WTC11 (cell line): ENCODE measurements around the gene C19orf53. TPM values are rescaled to one million over a fixed set of nuclear protein-coding genes. Genes with fewer than 3 reads are reported as not detected.
A peak's percentile ranks its signal among the peaks of the same experiment; 100 is the strongest.
"Not testable (repeated sequence)": the region's sequence is repeated elsewhere in the genome, so short reads cannot be mapped to it uniquely, and the experiment has no call there.

Source experiments
- ATAC-seq: fragments of 200-7000 bp; cut with Tn5 transposase; 2 replicates; pipeline ENCODE4 v1.10.0; 2021; ENCODE audit warnings: mild to moderate bottlenecking, moderate library complexity
- CTCF ChIA-PET: fragments of 300-600 bp; sonication (Branson Sonifier 250); formaldehyde crosslinking; loops from one replicate; lab custom pipeline; 2021; ENCODE audit warnings: antibody characterized with exemption; lab: Charles Lee
- POLR2A ChIA-PET: fragments of 350-600 bp; sonication (Branson Sonifier 250); formaldehyde crosslinking; loops from one replicate; lab custom pipeline; 2021; ENCODE audit warnings: antibody characterized with exemption; lab: Charles Lee
- DNase-seq: peaks from one replicate; pipeline ENCODE4 v3.0.0; 2021; ENCODE audit warnings: low spot score
- H3K27ac Mint-ChIP-seq: 2 replicates; pipeline ENCODE4 v1.8.0; 2021; ENCODE audit warnings: mixed read lengths
- H3K27me3 Mint-ChIP-seq: 2 replicates; pipeline ENCODE4 v1.8.0; 2021; ENCODE audit warnings: low read depth, mild to moderate bottlenecking, moderate library complexity, mixed read lengths
- H3K36me3 Mint-ChIP-seq: 2 replicates; pipeline ENCODE4 v1.8.0; 2021; ENCODE audit warnings: mixed read lengths
- H3K4me1 Mint-ChIP-seq: 2 replicates; pipeline ENCODE4 v1.8.0; 2022; ENCODE audit warnings: mixed read lengths
- H3K4me3 Mint-ChIP-seq: 2 replicates; pipeline ENCODE4 v1.8.0; 2021; ENCODE audit warnings: mild to moderate bottlenecking, moderate library complexity, mixed read lengths
- H3K9me3 Mint-ChIP-seq: 2 replicates; pipeline ENCODE4 v1.8.0; 2021; ENCODE audit warnings: mixed read lengths
- CBFB ChIP-seq: sonication (generic); formaldehyde crosslinking; IDR thresholded peaks from 2 replicates; pipeline ENCODE4 v1.8.1; 2022; ENCODE audit warnings: mild to moderate bottlenecking, low read depth, missing genetic modification reagents
- CDX4 ChIP-seq: fragments of 250-450 bp; sonication (Bioruptor Pico); IDR thresholded peaks from 2 replicates; pipeline ENCODE4 v1.9.0; 2021; ENCODE audit warnings: moderate library complexity, mild to moderate bottlenecking, inconsistent platforms, borderline replicate concordance
- EMX1 ChIP-seq: fragments of 250-450 bp; sonication (Bioruptor Pico); IDR thresholded peaks from 2 replicates; pipeline ENCODE4 v1.8.0; 2021; ENCODE audit warnings: mild to moderate bottlenecking
- GABPB1 ChIP-seq: sonication (generic); formaldehyde crosslinking; IDR thresholded peaks from 2 replicates; pipeline ENCODE4 v1.8.1; 2023; ENCODE audit warnings: mild to moderate bottlenecking, missing genetic modification reagents
- MAX ChIP-seq: sonication (generic); formaldehyde crosslinking; IDR thresholded peaks from 2 replicates; pipeline ENCODE4 v1.8.0; 2022; ENCODE audit warnings: mild to moderate bottlenecking, missing genetic modification reagents
- NFYB ChIP-seq: sonication (generic); formaldehyde crosslinking; conservative IDR thresholded peaks from 2 replicates; pipeline ENCODE4 v1.8.0; 2022; ENCODE audit warnings: low read depth, missing genetic modification reagents
- PRRX2 ChIP-seq: fragments of 250-450 bp; sonication (Bioruptor Pico); IDR thresholded peaks from 2 replicates; pipeline ENCODE4 v1.8.0; 2021; ENCODE audit warnings: mild to moderate bottlenecking
- RELA ChIP-seq: sonication (generic); formaldehyde crosslinking; IDR thresholded peaks from 2 replicates; pipeline ENCODE4 v1.8.1; 2022; ENCODE audit warnings: missing genetic modification reagents, mild to moderate bottlenecking, borderline replicate concordance
- USF1 ChIP-seq: sonication (generic); formaldehyde crosslinking; IDR thresholded peaks from 2 replicates; pipeline ENCODE4 v1.8.0; 2022; ENCODE audit warnings: mild to moderate bottlenecking, missing genetic modification reagents
- ZBTB21 ChIP-seq: sonication (generic); formaldehyde crosslinking; IDR thresholded peaks from 2 replicates; pipeline ENCODE4 v1.8.1; 2023; ENCODE audit warnings: mild to moderate bottlenecking, missing genetic modification reagents, borderline replicate concordance
- ZMAT4 ChIP-seq: fragments of 250-450 bp; sonication (Bioruptor Pico); IDR thresholded peaks from 2 replicates; pipeline ENCODE4 v1.9.0; 2021; ENCODE audit warnings: mild to moderate bottlenecking
- ZNF121 ChIP-seq: sonication (generic); formaldehyde crosslinking; IDR thresholded peaks from 2 replicates; pipeline ENCODE4 v1.8.0; 2023; ENCODE audit warnings: missing genetic modification reagents
- ZNF232 ChIP-seq: sonication (generic); formaldehyde crosslinking; IDR thresholded peaks from 2 replicates; pipeline ENCODE4 v1.8.0; 2022; ENCODE audit warnings: mild to moderate bottlenecking, missing genetic modification reagents
- ZNF281 ChIP-seq: sonication (generic); formaldehyde crosslinking; IDR thresholded peaks from 2 replicates; pipeline ENCODE4 v1.8.0; 2023; ENCODE audit warnings: mild to moderate bottlenecking, missing genetic modification reagents
- ZNF317 ChIP-seq: sonication (generic); formaldehyde crosslinking; IDR thresholded peaks from 2 replicates; pipeline ENCODE4 v1.8.1; 2023; ENCODE audit warnings: low read depth, mild to moderate bottlenecking, moderate library complexity, missing genetic modification reagents, borderline replicate concordance
- ZNF396 ChIP-seq: fragments of 250-450 bp; sonication (Bioruptor Pico); IDR thresholded peaks from 2 replicates; pipeline ENCODE4 v1.8.0; 2021; ENCODE audit warnings: mild to moderate bottlenecking, moderate library complexity, borderline replicate concordance
- ZNF416 ChIP-seq: fragments of 250-450 bp; sonication (Bioruptor Pico); IDR thresholded peaks from 2 replicates; pipeline ENCODE4 v1.9.0; 2021; ENCODE audit warnings: mild to moderate bottlenecking, inconsistent platforms
- ZNF671 ChIP-seq: fragments of 250-450 bp; sonication (Bioruptor Pico); IDR thresholded peaks from 2 replicates; pipeline ENCODE4 v1.8.0; 2021; ENCODE audit warnings: mild to moderate bottlenecking
- total RNA-seq: library from RNA; stranded (reverse); gene quantifications from 3 replicates; pipeline ENCODE4 v1.2.3, GENCODE V29; 2021

C19orf53 gene
- total RNA-seq, 1 experiment from 2014 or later: 102 TPM

GRCh38 chr19:13778398-13778797 is 4.1 kb downstream of the C19orf53 start:
- no peaks in the 10 kb centered on the region for H3K27me3 Mint-ChIP-seq
- POLR2A ChIA-PET: no interaction called here
- ATAC-seq (no peak), DNase-seq (no peak)
- peaks cover 26% of the 10 kb centered on the region for H3K36me3 Mint-ChIP-seq
- no peaks in the 10 kb centered on the region for H3K9me3 Mint-ChIP-seq
- TF ChIP-seq CBFB (CRISPR knock-in tag) (no peak), ZNF671 (CRISPR knock-in tag) (no peak), ZNF317 (CRISPR knock-in tag) (no peak), NFYB (no peak), MAX (no peak), ZMAT4 (no peak), ZNF396 (CRISPR knock-in tag) (no peak), RELA (no peak), ZNF281 (CRISPR knock-in tag) (no peak), CDX4 (CRISPR knock-in tag) (no peak), GABPB1 (CRISPR knock-in tag) (no peak), PRRX2 (no peak), ZBTB21 (no peak), ZNF416 (CRISPR knock-in tag) (no peak), USF1 (CRISPR knock-in tag) (no peak), ZNF232 (no peak)
- peaks cover 20% of the 10 kb centered on the region for H3K4me1 Mint-ChIP-seq
- H3K4me3 Mint-ChIP-seq: no peak overlapping the region
- CTCF ChIA-PET: no interaction called here
- H3K27ac Mint-ChIP-seq: no peak overlapping the region

- CTCF ChIA-PET: no interaction called here
- no peak overlapping the region for H3K4me3 Mint-ChIP-seq
- no peak overlapping the region for H3K27ac Mint-ChIP-seq
- H3K27me3 Mint-ChIP-seq: no peaks in the 10 kb centered on the region
- no peak for ATAC-seq
- no peak for DNase-seq
- POLR2A ChIA-PET: interaction anchor here (0.5 kb wide), 1 partner anchor 49 kb away, joined by 3 read pairs; no protein-coding TSS in a partner anchor
- TF ChIP-seq ZNF121: peak; percentile 99
- TF ChIP-seq EMX1: no peak
- H3K36me3 Mint-ChIP-seq: peaks cover 26% of the 10 kb centered on the region
- H3K4me1 Mint-ChIP-seq: peaks cover 23% of the 10 kb centered on the region
- no peaks in the 10 kb centered on the region for H3K9me3 Mint-ChIP-seq
Observed at GRCh38 chr19:13778847-13779246, 4.6 kb downstream of the C19orf53 start.

- H3K4me3 Mint-ChIP-seq, H3K27me3 Mint-ChIP-seq, DNase-seq, CTCF ChIA-PET, ATAC-seq, H3K9me3 Mint-ChIP-seq, H3K27ac Mint-ChIP-seq: not testable (repeated sequence)
- POLR2A ChIA-PET: interaction anchor here (0.5 kb wide), 2 partner anchors 235 to 605 kb away, joined by 3 to 5 read pairs; no protein-coding TSS in a partner anchor
- peaks cover 22% of the 10 kb centered on the region for H3K4me1 Mint-ChIP-seq
- peaks cover 26% of the 10 kb centered on the region for H3K36me3 Mint-ChIP-seq
Observed at GRCh38 chr19:13779794-13780193, 5.5 kb downstream of the C19orf53 start.
